HepG2 (cell line): ENCODE measurements around the gene LGALS1. TPM values are rescaled to one million over a fixed set of nuclear protein-coding genes. Genes with fewer than 3 reads are reported as not detected.

Experiments used
- ATAC-seq: fragments of 200-7000 bp; cut with Tn5 transposase; 3 replicates; pipeline ENCODE4 v1.9.1; 2020; ENCODE audit warnings: mild to moderate bottlenecking, moderate library complexity
- BruUV-seq: library from RNA; stranded (reverse); fragments of 400-500 nt; replicated peaks from 2 replicates; lab custom pipeline; 2021; lab: Mats Ljungman, UMichigan
- CTCF ChIA-PET: fragments of 300-600 bp; formaldehyde crosslinking; extraction: SDS; loops from one replicate; lab custom pipeline; 2021; ENCODE audit warnings: low total read pairs, inconsistent platforms, low intra/inter-chr PET ratio; lab: Yijun Ruan, JAX
- POLR2A ChIA-PET: fragments of 350-600 bp; sonication (Branson Sonifier 250); formaldehyde crosslinking; loops from one replicate; lab custom pipeline; 2020; ENCODE audit warnings: antibody characterized with exemption, inconsistent platforms; lab: Yijun Ruan, JAX
- DNase-seq: peaks from one replicate; pipeline ENCODE4 v3.0.0-alpha.2; 2015; ENCODE audit warnings: low spot score
- FAIRE-seq: peaks from 3 replicates; lab custom pipeline; 2011; peaks lifted over from hg19 to GRCh38; lab: Jason Lieb, UNC
- H2AFZ ChIP-seq: one replicate; pipeline ENCODE4 v1.6.1; 2011; ENCODE audit warnings: low read length, inconsistent platforms
- H3K27ac ChIP-seq: fragments of 300-600 bp; 3 replicates; pipeline ENCODE4 v1.8.0; 2011; ENCODE audit warnings: mixed run types, mild to moderate bottlenecking, mixed read lengths, low read length, inconsistent platforms; ENCODE audit not compliant: insufficient read depth; ENCODE audit errors: extremely low read length
- H3K27me3 ChIP-seq, 2 experiments: fragments of 200-600 bp in 1 of 2; 2 replicates in 1 of 2; 3 replicates in 1 of 2; pipeline versions ENCODE4 v1.6.0 to v1.8.0; 2011; ENCODE audit warnings: low read length in 2 of 2, mild to moderate bottlenecking in 2 of 2, moderate library complexity in 2 of 2, inconsistent platforms in 1 of 2; ENCODE audit not compliant: insufficient read depth in 2 of 2, control insufficient read depth in 1 of 2
- H3K36me3 ChIP-seq, 2 experiments: fragments of 200-600 bp in 1 of 2; replicated peaks in 1 of 2; 2 replicates in 1 of 2; 3 replicates in 1 of 2; pipeline versions ENCODE4 v1.5.1 to v1.8.0; 2011; ENCODE audit warnings: low read length in 2 of 2, inconsistent platforms in 1 of 2; ENCODE audit not compliant: insufficient read depth in 2 of 2, control insufficient read depth in 1 of 2
- H3K4me1 ChIP-seq: 2 replicates; pipeline ENCODE4 v1.5.1; 2012; ENCODE audit warnings: low read length, inconsistent platforms; ENCODE audit not compliant: insufficient read depth
- H3K4me2 ChIP-seq: 2 replicates; pipeline ENCODE4 v1.6.0; 2011; ENCODE audit warnings: low read depth, low read length, inconsistent platforms
- H3K4me3 ChIP-seq, 3 experiments: fragments of 200-600 bp in 1 of 3; sonication (generic), shearing (Covaris generic) in 1 of 3; replicated peaks in 1 of 3; 2 replicates each; pipeline ENCODE4 v1.5.1; 2011 to 2016; ENCODE audit warnings: low read length in 3 of 3, inconsistent platforms in 2 of 3, low read depth in 2 of 3, mild to moderate bottlenecking in 2 of 3, control low read depth in 1 of 3, mixed read lengths in 1 of 3; ENCODE audit not compliant: insufficient read depth in 1 of 3
- H3K79me2 ChIP-seq: one replicate; pipeline ENCODE4 v1.6.1; 2011; ENCODE audit warnings: low read length, inconsistent platforms; ENCODE audit not compliant: insufficient read depth
- H3K9ac ChIP-seq: 2 replicates; pipeline ENCODE4 v1.6.0; 2011; ENCODE audit warnings: mild to moderate bottlenecking, low read depth, low read length, inconsistent platforms; ENCODE audit not compliant: insufficient read depth
- H3K9me3 ChIP-seq: 2 replicates; pipeline ENCODE4 v1.5.1; 2012; ENCODE audit warnings: mild to moderate bottlenecking, low read length
- H4K20me1 ChIP-seq: 2 replicates; pipeline ENCODE4 v1.6.0; 2011; ENCODE audit warnings: inconsistent platforms, mild to moderate bottlenecking, low read length, moderate library complexity; ENCODE audit not compliant: insufficient read depth
- AKAP8 ChIP-seq: sonication (generic); formaldehyde crosslinking; IDR thresholded peaks from 2 replicates; pipeline ENCODE4 v1.5.1; 2020; ENCODE audit warnings: mild to moderate bottlenecking, missing genetic modification reagents
- CAMTA2 ChIP-seq: sonication (generic); formaldehyde crosslinking; IDR thresholded peaks from 2 replicates; pipeline ENCODE4 v1.4.0; 2020; ENCODE audit warnings: mild to moderate bottlenecking, missing genetic modification reagents, borderline replicate concordance
- FOXO4 ChIP-seq: sonication (generic); formaldehyde crosslinking; conservative IDR thresholded peaks from 2 replicates; pipeline ENCODE4 v1.8.1; 2023; ENCODE audit warnings: missing genetic modification reagents
- GFI1 ChIP-seq: sonication (generic); formaldehyde crosslinking; IDR thresholded peaks from 2 replicates; pipeline ENCODE4 v1.5.0; 2020; ENCODE audit warnings: missing genetic modification reagents, mild to moderate bottlenecking, borderline replicate concordance
- HDAC6 ChIP-seq: fragments of 200-600 bp; sonication (generic); IDR thresholded peaks from 2 replicates; pipeline ENCODE4 v1.7.0; 2017; ENCODE audit warnings: mild to moderate bottlenecking, antibody characterized with exemption, low read length, low read depth
- ZNF280D ChIP-seq: sonication (generic); formaldehyde crosslinking; IDR thresholded peaks from 2 replicates; pipeline ENCODE4 v1.5.1; 2020; ENCODE audit warnings: mild to moderate bottlenecking, missing genetic modification reagents
- ZNF562 ChIP-seq: sonication (generic); formaldehyde crosslinking; IDR thresholded peaks from 2 replicates; pipeline ENCODE4 v1.8.0; 2022; ENCODE audit warnings: missing genetic modification reagents, borderline replicate concordance
- WGBS: methylation state at CpG from one replicate; pipeline ENCODE4 v1.1.6; 2017; ENCODE audit warnings: low lambda C conversion rate; 5-methylcytosine and 5-hydroxymethylcytosine counted together
- in situ Hi-C: cut with HindIII; loops from 2 replicates; pipeline ENCODE4 v1.10.0; 2017; ENCODE audit warnings: low pct_unique_long_range_greater_than_20kb; ENCODE audit not compliant: extremely low pct_ligation_motif_present
- intact Hi-C: fragments of 100-400 bp; cut with micrococcal nuclease; formaldehyde crosslinking; loops from one replicate; pipeline ENCODE4 v1.10.0; 2022; ENCODE audit not compliant: unreplicated experiment
- polyA plus RNA-seq, 8 experiments: library from polyadenylated mRNA; depleted of rRNA in 3 of 8; stranded (reverse) in 7 of 8; unstranded in 1 of 8; fragments of >200 nt; fragmentation: Illumina TruSeq in 4 of 8; extraction: Trizol in 4 of 8; gene quantifications; 2 replicates each; pipeline versions ENCODE4 v1.2.1 to v1.2.3, GENCODE V29; 2011 to 2016; ENCODE audit warnings: low read depth in 4 of 8, missing spikeins in 1 of 8, mixed read lengths in 1 of 8; ENCODE audit not compliant: insufficient read depth in 1 of 8
- total RNA-seq, 5 experiments: library from RNA; depleted of rRNA; stranded (reverse); fragments of >200 nt; fragmentation: Illumina TruSeq; extraction: Trizol; gene quantifications; 2 replicates each; pipeline ENCODE4 v1.2.3, GENCODE V29; 2016; ENCODE audit warnings: low read depth in 1 of 5
- TF ChIP-seq, protein P1 (sequence below): sonication (generic); formaldehyde crosslinking; IDR thresholded peaks from 2 replicates; pipeline ENCODE4 v1.4.0; 2020; ENCODE audit warnings: missing genetic modification reagents

The LGALS1 gene
- total and polyA plus RNA-seq, 2 of the 13 experiments (the other 11 are each of a cell fraction or from before 2014, with no cell fraction given): 103 to 858 TPM

DNA sequence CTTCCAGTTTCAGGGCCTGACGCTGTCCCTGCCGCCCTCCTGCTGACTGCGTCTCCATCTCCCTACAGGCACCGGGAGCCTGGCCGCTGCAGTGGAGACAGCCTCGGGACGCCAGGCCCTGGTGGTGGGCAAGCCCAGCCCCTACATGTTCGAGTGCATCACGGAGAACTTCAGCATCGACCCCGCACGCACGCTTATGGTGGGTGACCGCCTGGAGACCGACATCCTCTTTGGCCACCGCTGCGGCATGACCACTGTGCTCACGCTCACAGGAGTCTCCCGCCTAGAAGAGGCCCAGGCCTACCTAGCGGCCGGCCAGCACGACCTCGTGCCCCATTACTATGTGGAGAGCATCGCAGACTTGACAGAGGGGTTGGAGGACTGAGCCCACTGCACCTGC lies 9.9 kb upstream of the LGALS1 start (continued):
- TF ChIP-seq ZNF280D: no peak
- TF ChIP-seq GFI1 (CRISPR knock-in tag): no peak
- TF ChIP-seq AKAP8 (CRISPR knock-in tag): 0 out of 2 replicates have a peak, but pooled peaks have one; percentile 37
- TF ChIP-seq, protein P1, sequence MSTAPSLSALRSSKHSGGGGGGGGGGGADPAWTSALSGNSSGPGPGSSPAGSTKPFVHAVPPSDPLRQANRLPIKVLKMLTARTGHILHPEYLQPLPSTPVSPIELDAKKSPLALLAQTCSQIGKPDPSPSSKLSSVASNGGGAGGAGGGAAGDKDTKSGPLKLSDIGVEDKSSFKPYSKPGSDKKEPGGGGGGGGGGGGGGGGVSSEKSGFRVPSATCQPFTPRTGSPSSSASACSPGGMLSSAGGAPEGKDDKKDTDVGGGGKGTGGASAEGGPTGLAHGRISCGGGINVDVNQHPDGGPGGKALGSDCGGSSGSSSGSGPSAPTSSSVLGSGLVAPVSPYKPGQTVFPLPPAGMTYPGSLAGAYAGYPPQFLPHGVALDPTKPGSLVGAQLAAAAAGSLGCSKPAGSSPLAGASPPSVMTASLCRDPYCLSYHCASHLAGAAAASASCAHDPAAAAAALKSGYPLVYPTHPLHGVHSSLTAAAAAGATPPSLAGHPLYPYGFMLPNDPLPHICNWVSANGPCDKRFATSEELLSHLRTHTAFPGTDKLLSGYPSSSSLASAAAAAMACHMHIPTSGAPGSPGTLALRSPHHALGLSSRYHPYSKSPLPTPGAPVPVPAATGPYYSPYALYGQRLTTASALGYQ: no peak
- TF ChIP-seq HDAC6: no peak
- TF ChIP-seq CAMTA2: no peak

DNA sequence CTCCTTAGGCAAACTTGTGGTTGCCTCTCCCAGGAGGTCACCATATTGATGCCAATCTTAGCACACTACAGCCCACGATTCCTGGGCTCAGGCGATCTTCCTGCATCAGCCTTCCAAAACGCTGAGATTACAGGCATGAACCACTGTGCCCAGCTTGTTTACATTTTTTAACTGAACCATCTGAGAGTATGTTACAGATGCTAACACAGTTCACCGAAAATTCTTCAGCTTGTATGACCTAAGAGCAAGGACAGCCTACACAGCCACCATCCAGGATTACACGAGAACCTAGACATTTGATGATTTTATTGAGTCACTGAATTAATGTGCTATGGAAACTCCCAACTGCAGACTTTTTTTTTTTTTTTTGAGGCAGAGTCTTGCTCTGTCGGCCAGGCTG lies 5.8 kb upstream of the LGALS1 start:
- no peak overlapping the region for H3K27ac ChIP-seq
- no peak overlapping the region for H3K4me2 ChIP-seq
- no peak for DNase-seq
- H4K20me1 ChIP-seq: peaks cover 16% of the 10 kb centered on the region
- H3K9me3 ChIP-seq: no peaks in the 10 kb centered on the region
- H3K79me2 ChIP-seq: peaks cover 9% of the 10 kb centered on the region
- WGBS: 92% methylated on average over 6 of the region's 6 CpGs
- H3K4me3 ChIP-seq: no peak overlapping the region
- no peak overlapping the region for H2AFZ ChIP-seq
- no peak overlapping the region for H3K9ac ChIP-seq
- CTCF ChIA-PET: no interaction called here
- intact Hi-C loops: no loop called here
- no peaks in the 10 kb centered on the region for H3K27me3 ChIP-seq
- peaks cover 28% of the 10 kb centered on the region for H3K4me1 ChIP-seq
- no TSS peak for BruUV-seq
- in situ Hi-C loops: no loop called here
- no peak for TF ChIP-seq ZNF562 (CRISPR knock-in tag)
- TF ChIP-seq FOXO4 (CRISPR knock-in tag): 0 out of 2 replicates have a peak, but pooled peaks have one; percentile 40
- TF ChIP-seq, all 625 proteins: peak for 1
- peaks cover 15 to 23% of the 10 kb centered on the region in 2 experiments for H3K36me3 ChIP-seq
- POLR2A ChIA-PET: interaction anchor here (1.2 kb wide), 1 partner anchor 10 kb away, joined by 3 read pairs; no protein-coding TSS in a partner anchor
- no peak for FAIRE-seq
- no peak for ATAC-seq
